ENCODE measurements around the gene SORCS2. TPM values are rescaled to one million over a fixed set of nuclear protein-coding genes. Genes with fewer than 3 reads are reported as not detected.

The SORCS2 gene
- total RNA-seq, 1 donor from 2014 or later, result 2.8 TPM

GRCh38 chr4:7348946-7349900, 156.9 kb downstream of the SORCS2 start:
- DNase-seq (ENCODE audit: low read depth), result no peak

- no peak for DNase-seq (ENCODE audit: low read depth)
Observed at GRCh38 chr4:7350396-7350795, 158.1 kb downstream of the SORCS2 start.

DNA sequence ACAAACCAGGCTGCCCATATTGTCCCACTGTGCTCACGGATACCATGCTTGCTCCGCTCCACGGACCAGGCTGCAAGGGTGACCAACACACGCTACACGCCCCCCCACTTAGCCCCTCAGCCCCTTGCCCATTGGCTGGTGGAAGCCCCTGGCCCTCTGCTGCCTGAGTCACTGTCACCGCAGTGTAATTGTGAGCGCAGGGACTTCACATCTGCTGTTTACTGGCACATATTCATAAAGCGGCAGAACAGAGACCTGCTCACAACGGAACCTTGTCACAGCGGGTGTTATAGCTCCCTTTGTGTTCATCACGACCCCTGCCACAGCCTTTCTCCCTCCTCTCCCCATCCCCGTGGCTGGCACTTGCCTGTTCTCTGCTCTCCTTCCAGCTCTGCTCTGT, 158.7 kb downstream of the SORCS2 start:
- no peak for DNase-seq (ENCODE audit: low read depth)

DNA sequence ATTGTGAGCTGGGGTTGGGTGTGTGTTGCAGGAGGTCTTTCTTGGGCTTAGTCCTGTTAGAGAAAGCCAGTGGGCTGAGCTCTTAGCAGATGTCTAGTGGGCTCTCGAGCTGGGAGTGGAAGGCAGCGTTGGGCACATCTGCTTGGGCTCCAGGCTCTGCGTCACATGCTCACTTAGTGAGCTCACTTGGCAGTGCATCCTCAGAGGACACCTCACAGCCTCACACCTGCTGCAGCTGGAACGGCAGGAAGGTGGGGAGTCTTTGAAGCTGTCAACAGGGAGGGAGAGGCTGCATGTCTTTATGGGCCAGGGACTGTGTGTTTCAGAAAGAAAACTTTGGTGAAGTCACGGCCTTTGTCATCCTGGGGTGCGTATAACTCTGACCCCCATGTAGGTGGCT, 160.1 kb downstream of the SORCS2 start:
- DNase-seq (ENCODE audit: low read depth), result no peak

DNA sequence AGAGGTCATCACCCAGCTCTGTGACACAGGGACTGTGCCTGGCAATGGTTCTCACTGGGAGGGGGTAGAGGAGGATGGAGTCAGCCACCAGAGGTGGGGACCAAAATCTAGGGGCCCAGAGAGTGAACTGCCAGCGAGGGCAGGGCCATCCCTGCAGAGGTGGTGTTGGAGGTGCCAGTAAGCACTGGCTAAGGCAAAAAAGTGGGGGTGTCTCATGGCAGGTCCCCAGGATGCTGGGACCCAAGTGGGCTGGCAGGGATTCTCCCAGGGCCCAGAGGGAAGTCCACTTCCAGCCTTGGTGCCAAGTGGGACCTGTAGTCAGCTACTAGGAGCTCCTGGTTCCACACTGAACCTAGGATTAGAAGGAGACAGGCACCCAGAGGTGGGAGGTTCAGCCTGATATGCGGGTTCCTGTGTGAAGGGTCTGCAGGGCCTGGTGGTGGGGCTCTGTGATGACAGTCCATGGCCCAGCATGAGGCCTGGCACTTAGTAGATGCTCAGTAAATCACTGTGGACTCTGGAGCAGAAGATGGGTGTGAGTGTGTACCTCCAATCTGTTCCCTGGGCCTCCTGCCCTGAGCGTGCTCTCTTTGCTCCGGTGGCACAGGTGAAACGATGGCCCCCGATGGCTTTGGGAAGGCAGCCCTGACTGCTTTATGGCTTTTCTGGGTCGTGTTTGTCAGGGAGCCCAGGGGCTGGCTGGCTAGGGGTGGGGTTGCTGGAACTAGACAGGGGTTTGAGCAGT, 160.9 kb downstream of the SORCS2 start:
- DNase-seq (ENCODE audit: low read depth), result no peak

DNA sequence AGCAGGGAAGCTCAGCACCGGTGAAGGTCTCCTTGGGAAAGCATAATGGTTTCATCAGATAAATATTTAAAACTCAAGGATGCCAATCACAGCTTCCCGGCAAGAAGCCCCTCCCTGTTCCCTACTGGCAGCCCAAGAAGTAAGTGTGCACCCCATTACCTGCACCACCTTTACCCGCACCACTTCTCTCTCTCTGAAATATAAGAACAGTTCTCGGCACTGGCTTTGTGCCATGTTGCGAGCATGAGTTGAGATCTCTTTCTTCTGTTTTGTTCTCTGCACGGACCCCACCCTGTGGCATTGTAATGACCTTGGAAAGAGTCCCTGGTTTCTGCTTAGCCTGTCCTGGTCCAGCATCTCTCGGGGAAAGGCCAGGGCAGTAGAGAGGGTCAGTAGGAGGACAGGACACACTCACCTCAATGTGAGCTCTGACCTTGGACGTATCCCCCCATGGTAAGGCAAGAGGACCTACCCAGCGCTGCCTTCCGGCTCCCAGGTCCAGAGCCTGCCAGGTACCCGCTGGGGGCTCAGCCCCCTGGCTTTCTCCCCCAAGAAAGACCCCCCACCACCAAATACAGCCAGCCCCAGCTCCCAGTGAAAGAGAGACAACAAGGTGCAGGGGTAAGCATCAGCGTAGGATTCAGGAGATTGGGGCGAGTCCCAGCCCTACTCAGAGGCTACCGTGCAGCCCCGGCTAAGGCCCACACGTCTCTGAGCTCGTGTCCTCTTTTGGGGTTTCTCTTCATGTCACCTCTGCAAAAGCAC, 161.7 kb downstream of the SORCS2 start:
- no peak for DNase-seq (ENCODE audit: low read depth)

DNA sequence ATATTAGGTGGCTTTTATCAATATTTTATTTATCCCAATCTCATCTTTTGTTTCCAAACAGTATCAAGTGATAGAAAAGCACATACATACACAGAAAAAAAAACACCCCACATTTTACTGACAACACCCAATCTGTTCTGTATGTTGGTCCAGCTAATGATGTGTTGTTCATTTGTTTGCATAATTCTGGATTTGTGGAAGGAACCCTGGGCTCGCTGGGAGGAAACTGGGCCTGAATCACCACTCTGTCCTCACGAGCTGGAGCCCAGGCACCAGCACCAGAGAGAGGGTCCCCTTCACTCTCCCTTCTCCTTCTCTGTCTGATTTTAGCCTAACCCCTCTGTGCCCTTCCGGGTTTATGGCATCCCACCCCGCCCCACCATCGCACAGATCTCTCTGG, 162.6 kb downstream of the SORCS2 start:
- no peak for DNase-seq (ENCODE audit: low read depth)

DNA sequence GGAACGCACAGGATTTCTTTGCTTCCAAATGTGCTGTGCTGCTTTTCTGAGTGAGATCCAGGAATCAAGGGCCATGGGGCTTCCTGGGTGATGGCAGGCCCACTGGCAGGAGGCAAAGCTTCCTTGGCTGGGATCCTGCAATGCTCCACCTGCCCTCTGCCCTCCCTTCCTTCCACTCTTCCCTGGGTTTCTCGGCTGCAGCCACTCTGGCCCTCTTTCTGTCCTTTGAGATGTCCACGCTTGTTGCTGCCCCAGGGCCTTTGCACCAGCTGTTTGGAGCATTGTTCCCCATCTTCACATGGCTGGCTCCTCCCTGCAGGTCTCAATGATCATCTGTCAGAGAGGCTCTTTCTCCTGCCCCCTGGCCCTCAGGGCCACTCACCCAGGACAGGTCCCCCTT, 163.5 kb downstream of the SORCS2 start:
- DNase-seq (ENCODE audit: low read depth), result no peak

GRCh38 chr4:7356667-7357310, 164.5 kb downstream of the SORCS2 start:
- no peak for DNase-seq (ENCODE audit: low read depth)

GRCh38 chr4:7357323-7357722, 165.0 kb downstream of the SORCS2 start:
- DNase-seq (ENCODE audit: low read depth), result no peak

DNA sequence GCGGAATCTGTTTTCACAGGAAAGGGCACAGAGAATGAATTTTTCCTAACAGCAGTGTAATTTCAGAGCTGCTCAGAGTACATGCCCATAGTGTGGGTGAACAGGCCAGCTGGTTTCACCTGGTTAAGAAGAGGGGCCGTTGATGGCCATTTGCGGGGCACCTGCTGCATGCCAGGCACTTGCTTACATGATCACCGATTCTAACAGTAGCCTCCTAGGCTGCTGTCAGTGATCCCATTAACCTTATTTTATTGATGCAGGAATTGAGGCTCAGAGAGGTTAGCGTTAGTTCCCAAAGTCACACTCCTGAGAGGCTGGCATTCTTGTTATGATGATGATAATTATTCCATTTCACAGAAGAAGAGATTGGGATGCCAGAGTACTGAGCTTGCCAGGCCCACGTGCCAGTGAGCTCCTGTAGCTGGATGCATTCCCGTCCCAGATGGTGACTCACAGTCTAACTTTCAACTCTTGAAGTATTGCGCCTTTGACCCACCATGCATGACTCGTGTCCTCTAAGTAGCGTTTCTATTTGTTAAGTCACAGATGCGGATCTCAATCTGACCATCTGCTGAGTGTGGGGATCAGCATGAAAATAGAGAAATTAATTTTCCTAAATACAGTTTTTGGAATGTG, 165.9 kb downstream of the SORCS2 start:
- peak; percentile 90 for DNase-seq (ENCODE audit: low read depth)

DNA sequence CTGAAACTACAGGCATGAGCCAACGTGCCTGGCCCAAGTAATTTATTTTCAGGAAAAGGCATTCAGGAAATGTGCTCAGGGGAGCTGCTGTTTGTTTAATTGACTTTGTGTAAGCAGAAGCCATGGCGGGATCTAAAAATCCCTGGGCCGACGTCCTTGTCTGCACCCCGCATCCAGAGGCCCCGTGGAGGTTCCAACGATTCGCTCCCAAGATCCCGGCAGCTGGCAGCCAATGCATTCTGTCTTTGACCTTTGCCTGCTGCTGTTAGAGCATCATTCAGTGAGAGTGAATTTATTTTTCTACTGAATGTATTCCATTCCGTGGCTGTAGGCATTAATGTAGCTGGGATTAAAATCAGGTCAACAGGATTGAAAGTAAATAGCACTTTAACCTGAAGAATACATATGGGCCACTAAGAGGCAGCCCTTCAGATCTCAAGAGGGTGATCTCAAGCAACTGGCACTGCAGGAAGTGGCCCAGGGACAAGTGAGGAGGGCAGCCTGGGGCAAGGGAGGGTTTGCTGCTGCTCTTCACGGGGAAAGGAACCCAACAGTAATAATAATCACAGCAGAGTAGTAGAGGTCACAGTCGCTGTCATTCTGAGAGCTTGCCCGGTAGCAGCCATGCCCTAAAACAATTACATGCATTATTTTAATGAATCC, 167.2 kb downstream of the SORCS2 start:
- no peak for DNase-seq (ENCODE audit: low read depth)

DNA sequence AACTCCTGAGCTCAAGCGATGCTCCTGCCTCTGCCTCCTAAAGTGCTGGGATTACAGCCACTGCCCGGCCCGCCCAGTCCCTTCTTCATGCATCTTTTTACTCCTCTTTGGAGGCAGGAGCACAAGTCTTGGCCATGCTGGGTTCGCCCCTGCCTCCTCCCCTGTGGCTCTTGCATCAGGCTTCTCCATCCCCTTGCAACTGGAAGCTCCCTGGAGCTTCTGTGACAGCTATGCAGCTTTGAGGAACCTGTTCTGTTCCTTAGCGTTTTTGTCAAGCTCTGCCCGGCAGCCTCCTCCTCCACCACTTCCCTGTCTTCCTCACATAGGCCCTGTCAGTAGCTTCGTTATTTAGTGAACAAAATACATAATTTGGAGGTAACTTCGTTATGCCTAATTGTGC, 168.5 kb downstream of the SORCS2 start:
- DNase-seq (ENCODE audit: low read depth), result no peak

DNA sequence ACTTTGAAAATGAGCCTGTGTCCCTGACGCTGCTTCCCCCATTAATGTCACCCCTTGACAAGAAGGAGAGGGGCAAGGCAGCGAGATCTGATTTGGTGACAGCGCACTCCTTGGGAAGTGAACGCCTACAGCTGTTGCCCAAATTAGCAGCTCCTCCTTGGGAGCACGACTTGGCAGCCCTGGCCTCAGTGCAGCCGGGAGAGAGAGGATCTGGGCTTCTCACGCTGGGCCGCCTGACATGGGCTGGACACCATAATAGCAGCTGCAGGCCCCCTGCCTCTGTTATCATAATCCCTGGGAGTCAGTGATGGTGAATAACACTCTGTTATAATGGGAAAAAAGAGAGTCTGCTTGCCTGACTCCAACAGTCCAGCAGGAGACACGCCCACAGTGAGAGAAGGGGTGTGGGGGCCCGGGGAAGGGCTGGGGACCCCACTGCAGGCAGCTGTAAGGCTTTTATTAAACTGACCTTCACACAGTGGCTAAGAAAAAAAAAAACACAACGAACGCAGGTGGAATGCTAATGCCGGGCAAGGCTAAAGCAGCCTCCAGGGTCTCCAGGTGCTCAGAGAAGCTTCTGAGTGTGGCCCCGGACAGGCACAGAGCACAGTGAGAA, 169.1 kb downstream of the SORCS2 start:
- DNase-seq (ENCODE audit: low read depth), result peak; percentile 88

GRCh38 chr4:7362341-7362740, 170.0 kb downstream of the SORCS2 start:
- DNase-seq (ENCODE audit: low read depth), result no peak

DNA sequence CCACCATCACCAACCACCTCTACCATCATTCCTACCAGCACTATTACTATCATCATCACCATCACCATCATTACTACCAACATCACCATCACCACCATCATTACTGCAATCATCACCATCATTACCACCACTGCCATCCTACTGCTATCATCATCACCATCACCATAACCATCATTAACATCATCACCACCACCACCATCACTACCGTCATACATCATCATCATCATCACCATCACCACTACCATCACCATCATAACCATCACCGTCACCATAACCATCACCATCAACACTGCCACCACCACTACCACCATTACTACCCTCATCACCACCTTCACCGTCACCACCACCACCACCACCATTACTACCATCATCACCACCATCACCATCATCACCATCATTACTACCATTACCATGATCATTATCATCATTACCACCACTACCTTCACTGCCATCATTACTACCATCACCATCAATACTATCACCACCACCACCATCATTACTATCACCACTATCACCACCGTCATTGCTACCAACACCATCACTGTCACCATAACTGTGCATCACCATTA, 170.6 kb downstream of the SORCS2 start:
- DNase-seq (ENCODE audit: low read depth), result no peak

- DNase-seq (ENCODE audit: low read depth), result no peak
Observed at GRCh38 chr4:7364979-7365378, 172.6 kb downstream of the SORCS2 start.

- no peak for DNase-seq (ENCODE audit: low read depth)
Observed at GRCh38 chr4:7365462-7366179, 173.3 kb downstream of the SORCS2 start.

Measured in myocyte (in vitro differentiated cells).